Measurements from ENCODE around the gene ATG14.

DNA sequence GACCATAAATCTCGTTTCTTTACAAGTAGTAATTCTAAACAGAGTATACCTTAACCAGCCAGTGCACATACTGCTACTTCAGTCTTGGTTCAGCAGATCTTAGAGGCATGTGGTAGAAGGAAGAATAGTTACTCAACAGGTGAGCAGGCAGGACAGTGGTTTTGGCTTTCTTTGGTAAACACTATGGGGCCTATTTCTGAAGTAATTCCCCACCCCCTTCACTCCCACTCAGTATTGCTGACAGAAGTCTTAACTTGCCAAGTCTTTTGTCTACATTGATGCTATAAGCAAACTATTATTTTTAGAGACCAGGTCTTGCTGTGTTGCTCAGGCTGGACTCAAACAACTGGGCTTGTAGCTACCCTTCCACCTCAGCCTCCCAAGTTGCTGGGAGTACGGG is 71.9 kb downstream of the ATG14 start:
- TF ChIP-seq POLR2A (IDR thresholded peaks at IDR 0.05; ENCODE audit: extremely low read depth, insufficient read length) (no peak), CTCF (IDR thresholded peaks at IDR 0.05; ENCODE audit: low read depth, low read length) (no peak)

Measured in NB4 (cell line).